DMS 273 (cell line): ENCODE measurements around the gene PID1.

ENCODE experiments used
- DNase-seq: peaks from one replicate; lab custom pipeline; 2025; ENCODE audit not compliant: unreplicated experiment; lab: John Stamatoyannopoulos, UW

PID1 gene

DNA sequence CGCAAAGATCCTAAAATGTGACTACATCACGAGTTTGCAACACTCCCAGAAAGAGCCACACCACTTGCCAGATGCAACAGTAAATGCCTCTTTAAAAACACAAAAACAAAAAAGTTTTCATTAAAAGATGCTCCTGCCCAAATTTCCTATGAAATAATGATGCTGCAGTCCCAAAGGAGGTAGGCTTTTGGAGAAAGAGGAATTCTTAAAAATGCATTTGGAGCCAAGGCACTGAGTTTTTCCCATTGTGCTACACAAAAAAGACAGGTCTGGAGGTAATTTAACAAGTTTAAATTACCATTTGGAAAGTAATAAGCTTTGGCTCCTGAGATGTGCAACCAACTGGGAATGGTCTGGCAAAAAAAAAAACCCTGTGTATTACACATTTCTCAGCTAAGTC lies 145.0 kb downstream of the PID1 start:
- DNase-seq, result no peak

GRCh38 chr2:229124136-229124535 lies 147.0 kb downstream of the PID1 start:
- DNase-seq, result no peak

GRCh38 chr2:229118927-229119326 lies 152.2 kb downstream of the PID1 start:
- DNase-seq, result no peak

- DNase-seq, result no peak
Observed at GRCh38 chr2:229118336-229118735, 152.8 kb downstream of the PID1 start.

DNA sequence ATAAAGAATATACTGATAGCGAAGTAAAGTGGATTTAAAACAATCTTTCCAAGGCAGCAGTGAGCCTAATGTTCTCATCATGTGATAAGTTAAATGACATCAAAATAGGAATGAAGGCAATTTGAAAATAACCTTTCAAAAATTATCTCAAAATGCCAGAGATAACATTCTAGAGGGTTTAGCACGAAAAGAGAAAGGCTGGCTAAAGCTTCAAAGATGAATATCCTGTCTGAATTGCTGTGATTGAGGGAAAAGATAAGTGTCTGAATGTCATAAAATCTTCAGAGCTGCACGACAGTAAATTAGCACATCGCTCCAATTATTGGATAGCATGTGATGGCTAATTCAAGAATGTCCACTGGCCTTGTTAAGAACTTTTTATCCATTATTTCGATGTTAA lies 159.3 kb downstream of the PID1 start:
- DNase-seq, result no peak

DNA sequence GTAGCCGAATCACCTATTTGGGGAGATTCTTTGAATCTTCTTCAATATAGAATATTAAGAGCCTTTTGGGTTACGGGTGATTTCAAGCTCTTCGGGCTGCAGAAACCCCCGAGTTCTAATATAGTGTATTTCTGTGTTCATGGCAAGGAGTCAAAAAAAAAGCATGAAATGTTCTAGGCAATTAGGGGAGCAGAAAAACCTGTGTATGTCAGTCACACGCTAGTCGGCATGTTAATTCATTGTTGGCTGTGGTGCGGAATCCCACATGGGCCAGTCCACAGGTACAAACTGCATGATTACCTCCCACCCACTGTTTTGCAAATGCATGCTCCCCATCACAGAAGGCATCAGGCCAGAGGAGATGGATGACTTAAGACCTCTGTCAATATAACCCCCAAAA lies 161.9 kb downstream of the PID1 start:
- DNase-seq, result no peak

- no peak for DNase-seq
Observed at GRCh38 chr2:229107601-229108000, 163.5 kb downstream of the PID1 start.

DNA sequence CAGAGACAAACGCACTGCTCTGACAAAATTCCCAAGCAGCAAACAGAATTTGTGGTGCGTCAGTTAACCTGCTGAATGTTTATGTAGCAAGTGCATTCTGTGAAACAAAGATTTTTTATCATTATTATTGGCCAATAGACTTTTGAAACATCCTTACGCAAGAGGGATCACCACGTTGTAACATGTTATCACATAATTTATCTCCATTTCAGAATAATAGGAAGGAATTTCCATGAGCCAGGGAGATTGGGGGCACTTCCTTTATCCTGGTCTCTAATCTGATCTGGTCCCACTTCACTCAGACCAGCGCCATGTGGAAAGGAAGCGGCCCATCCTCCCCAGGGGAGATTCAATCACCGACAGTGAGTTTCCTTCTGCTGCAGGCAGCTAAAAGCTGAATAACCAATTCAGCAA lies 166.1 kb downstream of the PID1 start:
- no peak for DNase-seq

DNA sequence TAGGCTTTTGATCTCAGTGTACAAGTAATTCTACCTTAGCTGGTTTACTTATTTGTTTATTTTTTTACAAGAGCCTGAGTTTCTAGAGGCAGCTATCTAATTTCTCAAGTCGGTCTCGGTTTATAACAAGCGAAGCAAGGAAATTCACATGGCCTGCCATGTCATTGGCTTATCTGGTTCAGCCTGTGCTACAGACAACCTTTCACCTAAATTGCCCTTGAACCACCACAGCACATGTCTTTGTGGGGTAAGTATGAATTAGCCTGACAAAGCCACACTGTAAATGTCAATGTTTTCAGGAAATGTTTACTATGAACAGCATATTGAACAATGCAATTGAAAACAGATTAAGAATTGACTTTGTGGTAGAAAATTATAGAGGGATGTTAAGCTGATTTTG lies 167.1 kb downstream of the PID1 start:
- DNase-seq, result no peak

GRCh38 chr2:229101314-229101713 lies 169.8 kb downstream of the PID1 start:
- no peak for DNase-seq

DNA sequence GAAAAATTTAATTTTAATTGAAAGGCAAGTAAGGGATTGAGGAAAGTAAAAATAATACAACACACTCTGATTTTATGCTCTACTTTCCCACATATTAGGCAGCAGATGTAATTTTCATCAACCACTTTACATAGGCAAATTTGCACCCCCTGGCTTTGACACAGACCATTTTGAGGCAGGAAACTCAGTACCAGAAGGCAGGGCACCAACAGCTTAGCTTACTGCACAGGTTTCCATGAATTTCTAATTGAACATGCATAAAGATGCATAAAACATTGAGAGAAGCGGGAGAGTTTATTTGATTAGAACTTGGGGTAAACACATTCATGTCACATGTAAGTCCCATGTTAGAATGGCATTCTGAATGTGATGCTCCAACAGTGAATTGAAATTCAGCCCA lies 171.9 kb downstream of the PID1 start:
- DNase-seq, result no peak

DNA sequence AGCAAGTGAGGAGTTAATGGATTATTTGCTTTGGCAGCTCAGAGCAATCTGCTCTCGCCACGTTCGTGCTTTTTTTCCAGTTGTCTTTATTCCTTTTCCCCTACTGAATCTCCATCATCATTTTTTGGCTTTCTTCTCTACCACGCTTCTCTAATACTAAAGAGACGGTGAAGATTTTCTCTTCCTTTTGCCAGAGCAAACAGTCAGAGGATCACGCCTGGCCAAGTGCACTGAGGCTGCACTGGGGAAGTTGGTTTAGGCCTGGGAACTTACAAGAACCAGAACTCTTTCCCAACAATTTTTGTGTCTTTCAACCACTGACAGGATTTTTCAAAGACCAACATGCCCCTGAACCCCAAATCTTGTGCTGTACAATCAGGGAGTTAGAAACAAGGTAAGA lies 172.3 kb downstream of the PID1 start:
- no peak for DNase-seq

GRCh38 chr2:229096409-229097066 lies 174.5 kb downstream of the PID1 start:
- DNase-seq, result no peak

- no peak for DNase-seq
Observed at GRCh38 chr2:229095472-229095871, 175.6 kb downstream of the PID1 start.

GRCh38 chr2:229090225-229090624 lies 180.9 kb downstream of the PID1 start:
- DNase-seq, result no peak

GRCh38 chr2:229089776-229090175 lies 181.3 kb downstream of the PID1 start:
- DNase-seq, result no peak

GRCh38 chr2:229088966-229089700 lies 182.0 kb downstream of the PID1 start:
- no peak for DNase-seq

DNA sequence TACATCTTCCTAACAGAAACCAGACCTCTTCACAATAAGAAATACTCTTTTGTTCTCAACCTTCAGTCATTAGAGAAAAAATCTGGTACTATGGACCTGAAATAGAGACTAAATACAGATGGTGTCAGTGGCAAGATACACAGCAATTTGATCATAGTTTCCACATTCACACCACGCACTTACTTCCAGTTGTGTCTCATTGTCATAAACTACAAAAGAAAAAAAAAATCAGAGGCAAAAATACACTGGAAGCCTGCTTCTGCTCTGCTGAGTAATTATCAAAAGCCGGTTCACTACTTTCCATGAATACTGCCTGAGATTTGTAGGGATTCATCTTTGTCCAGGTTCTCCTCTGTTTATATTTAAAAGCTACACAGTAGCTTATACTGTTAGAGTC lies 182.6 kb downstream of the PID1 start:
- no peak for DNase-seq

DNA sequence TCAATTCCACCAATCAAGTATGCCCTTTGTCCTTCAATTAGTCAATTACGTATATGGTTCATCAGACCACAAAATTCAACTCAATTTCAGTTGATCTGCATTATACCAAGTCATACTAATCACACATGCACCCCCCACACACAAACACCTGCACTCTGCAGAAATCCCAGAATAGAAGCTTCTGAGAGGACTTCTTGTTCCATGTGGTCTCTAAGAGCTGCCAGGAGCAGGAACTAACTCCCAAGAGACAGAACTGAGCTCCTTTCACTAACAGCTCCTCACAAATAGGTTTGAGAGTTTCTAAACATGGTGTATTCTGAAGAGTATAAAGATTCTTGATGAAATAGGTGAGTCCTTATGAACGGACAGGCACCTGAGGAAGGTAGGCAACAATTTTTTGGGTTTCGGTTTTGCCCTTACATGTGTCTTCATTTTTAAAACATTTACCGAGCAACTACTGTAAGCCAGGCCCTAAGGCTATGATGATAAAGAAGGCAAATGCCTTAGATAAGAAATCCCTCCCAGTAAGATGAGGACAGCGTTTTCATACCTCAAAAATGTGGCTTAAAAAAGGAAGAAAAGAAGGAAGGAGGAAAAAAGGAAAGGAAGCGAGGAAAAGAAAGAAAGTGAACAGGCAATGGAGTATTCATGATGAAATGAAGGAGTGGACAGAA lies 183.1 kb downstream of the PID1 start:
- DNase-seq, result no peak

DNA sequence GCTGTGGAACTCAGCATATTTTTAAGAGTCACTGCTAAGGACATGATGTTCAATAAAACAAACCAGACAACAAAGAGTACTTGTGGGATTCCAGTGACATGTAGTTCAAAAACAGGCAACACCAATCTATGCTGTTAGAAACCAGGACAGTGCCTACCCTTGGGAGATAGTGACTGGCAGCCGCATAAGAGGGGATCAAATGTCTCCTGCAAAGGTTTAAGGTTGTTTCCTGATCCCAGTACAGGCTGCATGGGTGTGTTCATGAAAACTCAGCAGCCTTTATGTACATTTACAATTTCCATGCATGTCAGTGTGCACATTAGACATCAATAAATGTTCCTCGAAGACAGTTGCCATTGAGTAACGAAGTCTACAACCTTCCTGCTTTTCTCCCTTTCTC lies 183.8 kb downstream of the PID1 start:
- DNase-seq, result no peak

DNA sequence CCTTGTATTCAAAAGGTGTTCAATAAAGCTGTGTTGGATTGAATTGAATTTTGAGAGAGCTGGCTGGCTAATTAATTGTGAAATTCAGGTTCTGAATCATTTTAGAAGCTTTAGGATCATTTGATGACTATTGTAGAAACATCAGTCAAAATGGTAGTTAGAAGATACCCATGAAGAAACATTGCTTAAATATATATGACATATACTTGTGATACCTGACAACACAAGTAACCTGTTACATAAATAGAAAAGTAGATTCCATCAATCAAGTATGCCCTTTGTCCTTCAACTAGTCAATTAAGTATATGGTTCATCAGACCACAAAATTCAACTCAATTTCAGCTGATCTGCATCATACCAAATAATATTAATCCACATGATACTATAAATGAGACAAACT lies 185.6 kb downstream of the PID1 start:
- DNase-seq, result no peak

- DNase-seq, result no peak
Observed at GRCh38 chr2:229084447-229084846, 186.6 kb downstream of the PID1 start.
